ENCODE data around the gene APOL1.
"Not testable (repeated sequence)": the region's sequence is repeated elsewhere in the genome, so short reads cannot be mapped to it uniquely, and the experiment has no call there.

The APOL1 gene

GRCh38 chr22:36245805-36246356, 7.1 kb upstream of the APOL1 start:
- no peak for DNase-seq

- DNase-seq: no peak
These were observed 6.2 kb upstream of the APOL1 start for GRCh38 chr22:36246718-36247117.

- DNase-seq: no peak
These were observed 5.0 kb upstream of the APOL1 start for GRCh38 chr22:36247955-36248354.

- no peak for DNase-seq
These were observed 3.8 kb upstream of the APOL1 start for GRCh38 chr22:36249160-36249559.

GRCh38 chr22:36250292-36250960, 2.5 kb upstream of the APOL1 start:
- not testable (repeated sequence) for DNase-seq

- DNase-seq: not testable (repeated sequence)
These were observed 839 bp upstream of the APOL1 start for GRCh38 chr22:36251979-36252608.

GRCh38 chr22:36253523-36254490, 874 bp downstream of the APOL1 start:
- peak; percentile 11 for DNase-seq

- DNase-seq: not testable (repeated sequence)
These were observed 2.6 kb downstream of the APOL1 start for GRCh38 chr22:36255572-36255971.

- no peak for DNase-seq
These were observed 3.5 kb downstream of the APOL1 start for GRCh38 chr22:36256478-36256877.

- DNase-seq: no peak
These were observed 4.4 kb downstream of the APOL1 start for GRCh38 chr22:36257308-36257707.

GRCh38 chr22:36257948-36258670, 5.2 kb downstream of the APOL1 start:
- DNase-seq: no peak

GRCh38 chr22:36258701-36259614, 6.0 kb downstream of the APOL1 start:
- DNase-seq: peak; percentile 54

GRCh38 chr22:36259615-36260300, 6.8 kb downstream of the APOL1 start:
- no peak for DNase-seq

- not testable (repeated sequence) for DNase-seq
These were observed 8.7 kb downstream of the APOL1 start for GRCh38 chr22:36261675-36262074.

- DNase-seq: not testable (repeated sequence)
These were observed 9.4 kb downstream of the APOL1 start for GRCh38 chr22:36262307-36262706.

- not testable (repeated sequence) for DNase-seq
These were observed 10.3 kb downstream of the APOL1 start for GRCh38 chr22:36263216-36263673.

GRCh38 chr22:36263886-36264664, 11.1 kb downstream of the APOL1 start:
- not testable (repeated sequence) for DNase-seq

GRCh38 chr22:36267058-36267457, 14.1 kb downstream of the APOL1 start:
- DNase-seq: no peak

- no peak for DNase-seq
These were observed 15.1 kb downstream of the APOL1 start for GRCh38 chr22:36267896-36268485.
